ENCODE data around the gene FKBP10.

GRCh38 chr17:41784207-41784744, 28.5 kb upstream of the FKBP10 start:
- TF ChIP-seq CTCF (IDR thresholded peaks at IDR 0.05) (no peak), POLR2AphosphoS5 (IDR thresholded peaks at IDR 0.05) (no peak), POLR2A (IDR thresholded peaks at IDR 0.05) (no peak)

All from upper lobe of left lung (tissue), 4 donors.